Activated CD8-positive, alpha-beta T cell treated with anti-CD3 and anti-CD28 coated beads for 36 hours (primary cell): ENCODE measurements around the gene TJP3. TPM values are rescaled to one million over a fixed set of nuclear protein-coding genes. Genes with fewer than 3 reads are reported as not detected.
A peak's percentile ranks its signal among the peaks of the same experiment; 100 is the strongest.

ENCODE experiments used
- ATAC-seq: fragments of 200-7000 bp; cut with Tn5 transposase; one replicate; pipeline ENCODE4 v1.10.0; 2021; ENCODE audit warnings: mild to moderate bottlenecking, moderate library complexity
- CTCF ChIA-PET: fragments of 350-600 bp; sonication (Branson Sonifier 250); formaldehyde crosslinking; loops from one replicate; lab custom pipeline; 2021; ENCODE audit warnings: antibody characterized with exemption; lab: Charles Lee
- POLR2A ChIA-PET: fragments of 350-600 bp; sonication (Branson Sonifier 250); formaldehyde crosslinking; loops from one replicate; lab custom pipeline; 2021; ENCODE audit warnings: antibody characterized with exemption; lab: Charles Lee
- DNase-seq: peaks from one replicate; pipeline ENCODE4 v3.0.0-alpha.2; 2020
- H3K27ac Mint-ChIP-seq: one replicate; pipeline ENCODE4 v1.8.0; 2021; ENCODE audit warnings: mild to moderate bottlenecking, mixed read lengths
- H3K27me3 Mint-ChIP-seq: one replicate; pipeline ENCODE4 v1.8.0; 2021; ENCODE audit warnings: mixed read lengths
- H3K36me3 Mint-ChIP-seq: one replicate; pipeline ENCODE4 v1.8.0; 2021; ENCODE audit warnings: low read depth, mixed read lengths
- H3K4me1 Mint-ChIP-seq: one replicate; pipeline ENCODE4 v1.8.0; 2021; ENCODE audit warnings: low read depth, mixed read lengths
- H3K4me3 Mint-ChIP-seq: one replicate; pipeline ENCODE4 v1.8.0; 2021; ENCODE audit warnings: mild to moderate bottlenecking, moderate library complexity, mixed read lengths
- H3K9me3 Mint-ChIP-seq: one replicate; pipeline ENCODE4 v1.8.0; 2021; ENCODE audit warnings: mixed read lengths
- CTCF ChIP-seq: fragments of 200-600 bp; IDR thresholded peaks from one replicate; pipeline ENCODE4 v1.8.0; 2022; ENCODE audit warnings: antibody characterized with exemption, mild to moderate bottlenecking
- intact Hi-C: fragments of 100-400 bp; cut with micrococcal nuclease; formaldehyde crosslinking; loops from one replicate; pipeline ENCODE4 v1.10.0; 2022
- total RNA-seq, 2 experiments: library from RNA; stranded (reverse); gene quantifications; one replicate each; pipeline ENCODE4 v1.2.3, GENCODE V29; 2021

The TJP3 gene
- total RNA-seq, 2 experiments from 2014 or later, result 0.69 to 2.4 TPM

- peak; percentile 76 for TF ChIP-seq CTCF
- peak; percentile 95 for DNase-seq
- H3K36me3 Mint-ChIP-seq, result no peaks in the 10 kb centered on the region
- CTCF ChIA-PET, result interaction anchor here (0.6 to 4.8 kb wide), 9 partner anchors 9 to 395 kb away, joined by 3 to 32 read pairs (median 6); no protein-coding TSS in a partner anchor
- POLR2A ChIA-PET, result interaction anchor here (0.6 to 1.5 kb wide), 4 partner anchors 10 to 69 kb away, joined by 3 to 8 read pairs (median 6); no protein-coding TSS in a partner anchor
- no peaks in the 10 kb centered on the region for H3K9me3 Mint-ChIP-seq
- H3K27me3 Mint-ChIP-seq, result peaks cover 2% of the 10 kb centered on the region
- peak within 1 kb of the TSS; percentile 92 for H3K4me3 Mint-ChIP-seq
- peak; percentile 99 for ATAC-seq
- H3K27ac Mint-ChIP-seq, result peak within 1 kb of the TSS; percentile 79
- peaks cover 15% of the 10 kb centered on the region for H3K4me1 Mint-ChIP-seq
- intact Hi-C loops, result no loop called here
Observed at GRCh38 chr19:3700242-3701032, 7.7 kb upstream of the TJP3 start, which contains the start of gene PIP5K1C. TSS of gene PIP5K1C (minus strand) at chr19:3700468. CDS start at chr19:3700390, 78 bp downstream.

- H3K4me3 Mint-ChIP-seq, result peak overlapping the region; percentile 66
- H3K27ac Mint-ChIP-seq, result no peak overlapping the region
- no peak for ATAC-seq
- H3K27me3 Mint-ChIP-seq, result peaks cover 7% of the 10 kb centered on the region
- intact Hi-C loops, result no loop called here
- CTCF ChIA-PET, result interaction anchor here (0.7 to 4.8 kb wide), 4 partner anchors 10 to 34 kb away, joined by 4 to 32 read pairs (median 7); no protein-coding TSS in a partner anchor
- no peak for DNase-seq
- no peaks in the 10 kb centered on the region for H3K36me3 Mint-ChIP-seq
- no peaks in the 10 kb centered on the region for H3K9me3 Mint-ChIP-seq
- H3K4me1 Mint-ChIP-seq, result peaks cover 14% of the 10 kb centered on the region
- POLR2A ChIA-PET, result no interaction called here
- TF ChIP-seq CTCF, result no peak
Observed at GRCh38 chr19:3701200-3701599, 7.0 kb upstream of the TJP3 start.

DNA sequence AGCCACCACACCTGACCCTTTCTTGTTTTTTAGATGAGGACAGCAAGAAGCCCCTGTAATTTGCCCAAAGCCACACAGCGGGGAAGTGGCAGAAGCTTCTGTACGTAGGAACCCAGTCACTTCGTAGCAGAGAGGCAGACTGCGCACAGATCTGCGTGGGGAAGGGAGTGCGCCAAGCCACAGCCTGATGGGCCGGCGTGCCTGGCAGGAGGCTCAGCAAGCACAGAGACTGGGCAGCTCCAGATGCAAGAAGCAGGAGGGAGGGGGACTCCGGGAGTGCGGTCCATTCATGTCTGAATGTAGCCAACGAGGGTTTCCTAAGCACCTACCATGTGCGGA lies 347 bp upstream of the TJP3 start:
- Mint-ChIP-seq H3K4me1 (no peaks in the 10 kb centered on the region), H3K9me3 (no peaks in the 10 kb centered on the region), H3K27ac (no peak overlapping the region), H3K27me3 (peaks cover 7% of the 10 kb centered on the region), H3K36me3 (no peaks in the 10 kb centered on the region), H3K4me3 (no peak overlapping the region)
- CTCF ChIA-PET, result interaction anchor here (1.5 to 2.6 kb wide), 2 partner anchors 13 to 16 kb away, joined by 3 to 11 read pairs; no protein-coding TSS in a partner anchor
- DNase-seq, result no peak
- ATAC-seq, result no peak
- intact Hi-C loops, result no loop called here
- POLR2A ChIA-PET, result interaction anchor here (0.9 kb wide), 1 partner anchor 13 kb away, joined by 3 read pairs; no protein-coding TSS in a partner anchor
- no peak for TF ChIP-seq CTCF

GRCh38 chr19:3710265-3710812 lies 2.2 kb downstream of the TJP3 start:
- H3K36me3 Mint-ChIP-seq, result no peaks in the 10 kb centered on the region
- H3K9me3 Mint-ChIP-seq, result no peaks in the 10 kb centered on the region
- no peak overlapping the region for H3K27ac Mint-ChIP-seq
- intact Hi-C loops, result no loop called here
- no peak for DNase-seq
- ATAC-seq, result no peak
- no peak for TF ChIP-seq CTCF
- POLR2A ChIA-PET, result no interaction called here
- H3K4me1 Mint-ChIP-seq, result peaks cover 4% of the 10 kb centered on the region
- H3K4me3 Mint-ChIP-seq, result no peak overlapping the region
- CTCF ChIA-PET, result interaction anchor here (2.6 kb wide), 1 partner anchor 19 kb away, joined by 11 read pairs; no protein-coding TSS in a partner anchor
- peaks cover 5% of the 10 kb centered on the region for H3K27me3 Mint-ChIP-seq
